ENCODE results near the gene LILRB1. TPM values are rescaled to one million over a fixed set of nuclear protein-coding genes. Genes with fewer than 3 reads are reported as not detected.
"Not testable (repeated sequence)": the region's sequence is repeated elsewhere in the genome, so short reads cannot be mapped to it uniquely, and the experiment has no call there.

LILRB1 gene
- total RNA-seq, 1 experiment from 2014 or later: not detected

DNA sequence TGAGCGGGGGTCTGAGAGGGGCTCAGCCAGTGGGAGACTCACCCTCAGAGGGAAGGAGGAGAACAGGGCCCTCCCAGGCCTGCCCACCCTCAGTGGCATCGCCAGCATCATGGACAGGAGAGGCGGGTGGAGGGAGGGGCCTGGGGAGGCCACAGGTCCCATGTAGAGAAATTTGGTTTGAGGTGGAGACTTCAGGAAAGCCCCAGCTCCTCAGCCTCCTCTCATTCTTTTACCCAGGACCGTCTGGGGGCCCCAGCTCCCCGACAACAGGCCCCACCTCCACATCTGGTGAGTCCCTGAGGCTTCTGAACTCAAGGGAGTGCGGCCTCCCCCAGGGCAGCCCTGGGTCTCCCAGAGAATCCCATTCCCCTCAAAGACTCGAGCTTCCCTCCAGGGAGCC is 3.1 kb downstream of the LILRB1 start:
- BruUV-seq (replicated peaks): no TSS peak
- intact Hi-C loops (cut with micrococcal nuclease; ENCODE audit: unreplicated experiment): no loop called here
- H3K9me3 ChIP-seq (ENCODE audit: insufficient read depth, low read depth): no peaks in the 10 kb centered on the region

DNA sequence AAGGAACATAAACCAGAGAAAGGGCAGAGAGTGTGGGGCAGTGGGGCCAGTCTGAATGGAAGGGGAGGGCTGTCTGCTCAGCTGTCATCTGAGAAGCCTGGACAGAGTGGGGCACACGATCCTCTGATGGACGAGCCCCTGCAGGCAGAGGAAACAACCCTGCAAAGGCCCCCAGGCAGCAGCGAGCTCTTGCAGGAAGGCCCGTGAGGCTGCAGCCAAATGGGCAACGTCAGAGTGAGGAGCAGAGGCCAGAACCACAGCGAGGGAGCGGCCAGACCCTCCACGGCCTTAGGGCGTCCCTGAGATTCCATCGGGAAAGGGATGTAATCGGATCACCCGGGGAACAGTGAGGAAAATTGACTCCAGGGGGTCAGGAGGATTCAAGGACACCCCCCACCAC is 5.8 kb downstream of the LILRB1 start:
- H2AFZ ChIP-seq; H3K9me3 ChIP-seq (ENCODE audit: insufficient read depth, low read depth); H4K20me1 ChIP-seq (ENCODE audit: insufficient read depth); H3K36me3 ChIP-seq (ENCODE audit: low read depth); H3K9me2 ChIP-seq (ENCODE audit: insufficient read depth); H3K27ac ChIP-seq; H3F3A ChIP-seq (ENCODE audit: insufficient read depth, low read depth); H3K79me2 ChIP-seq (ENCODE audit: low read depth); CTCF ChIA-PET; H3K4me2 ChIP-seq; POLR2A ChIA-PET (ENCODE audit: unreplicated experiment); H3K4me1 ChIP-seq (replicated peaks; ENCODE audit: insufficient read depth); DNase-seq; intact Hi-C loops (cut with micrococcal nuclease; ENCODE audit: unreplicated experiment); BruUV-seq (replicated peaks); H3K4me3 ChIP-seq: not testable (repeated sequence)
- peaks cover 98% of the 10 kb centered on the region for H3K27me3 ChIP-seq (ENCODE audit: insufficient read depth, low read depth)

More for the DNA sequence above, 3.1 kb downstream of the LILRB1 start:
- ChIA-PET POLR2A (ENCODE audit: unreplicated experiment) (no interaction called here), CTCF (no interaction called here)
- no peaks in the 10 kb centered on the region for H3K79me2 ChIP-seq (ENCODE audit: low read depth)
- no peak overlapping the region for H3K4me2 ChIP-seq
- H3K36me3 ChIP-seq (ENCODE audit: low read depth): no peaks in the 10 kb centered on the region
- no peak for TF ChIP-seq EZH2 (IDR thresholded peaks at IDR 0.05; ENCODE audit: low read depth)
- TF ChIP-seq, protein P1, sequence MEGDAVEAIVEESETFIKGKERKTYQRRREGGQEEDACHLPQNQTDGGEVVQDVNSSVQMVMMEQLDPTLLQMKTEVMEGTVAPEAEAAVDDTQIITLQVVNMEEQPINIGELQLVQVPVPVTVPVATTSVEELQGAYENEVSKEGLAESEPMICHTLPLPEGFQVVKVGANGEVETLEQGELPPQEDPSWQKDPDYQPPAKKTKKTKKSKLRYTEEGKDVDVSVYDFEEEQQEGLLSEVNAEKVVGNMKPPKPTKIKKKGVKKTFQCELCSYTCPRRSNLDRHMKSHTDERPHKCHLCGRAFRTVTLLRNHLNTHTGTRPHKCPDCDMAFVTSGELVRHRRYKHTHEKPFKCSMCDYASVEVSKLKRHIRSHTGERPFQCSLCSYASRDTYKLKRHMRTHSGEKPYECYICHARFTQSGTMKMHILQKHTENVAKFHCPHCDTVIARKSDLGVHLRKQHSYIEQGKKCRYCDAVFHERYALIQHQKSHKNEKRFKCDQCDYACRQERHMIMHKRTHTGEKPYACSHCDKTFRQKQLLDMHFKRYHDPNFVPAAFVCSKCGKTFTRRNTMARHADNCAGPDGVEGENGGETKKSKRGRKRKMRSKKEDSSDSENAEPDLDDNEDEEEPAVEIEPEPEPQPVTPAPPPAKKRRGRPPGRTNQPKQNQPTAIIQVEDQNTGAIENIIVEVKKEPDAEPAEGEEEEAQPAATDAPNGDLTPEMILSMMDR (conservative IDR thresholded peaks at IDR 0.05): no peak
- H3K27me3 ChIP-seq (ENCODE audit: insufficient read depth, low read depth): peaks cover 98% of the 10 kb centered on the region
- H3K4me3 ChIP-seq: no peak overlapping the region
- H2AFZ ChIP-seq: no peak overlapping the region
- no peaks in the 10 kb centered on the region for H3F3A ChIP-seq (ENCODE audit: insufficient read depth, low read depth)
- DNase-seq: no peak
- H3K4me1 ChIP-seq (replicated peaks; ENCODE audit: insufficient read depth): no peaks in the 10 kb centered on the region
- no peaks in the 10 kb centered on the region for H3K9me2 ChIP-seq (ENCODE audit: insufficient read depth)
- no peak overlapping the region for H3K27ac ChIP-seq
- no peaks in the 10 kb centered on the region for H4K20me1 ChIP-seq (ENCODE audit: insufficient read depth)

GRCh38 chr19:54638683-54639082 is 8.4 kb downstream of the LILRB1 start:
- Histone ChIP-seq H3K4me1 (replicated peaks; ENCODE audit: insufficient read depth) (no peaks in the 10 kb centered on the region), H3K27me3 (ENCODE audit: insufficient read depth, low read depth) (peaks cover 96% of the 10 kb centered on the region), H3K9me3 (ENCODE audit: insufficient read depth, low read depth) (0 out of 2 replicates have a peak, but pooled peaks cover 4% of the 10 kb centered on the region), H4K20me1 (ENCODE audit: insufficient read depth) (no peaks in the 10 kb centered on the region; the same call in 1 of the 2 replicates), H3K36me3 (ENCODE audit: low read depth) (no peaks in the 10 kb centered on the region), H3K4me2 (no peak overlapping the region), H3K27ac (no peak overlapping the region), H3K9me2 (ENCODE audit: insufficient read depth) (no peaks in the 10 kb centered on the region), H3K79me2 (ENCODE audit: low read depth) (no peaks in the 10 kb centered on the region), H3K4me3 (no peak overlapping the region), H2AFZ (no peak overlapping the region), H3F3A (ENCODE audit: insufficient read depth, low read depth) (no peaks in the 10 kb centered on the region)
- TF ChIP-seq, protein P1 (conservative IDR thresholded peaks at IDR 0.05): no peak
- no peak for TF ChIP-seq EZH2 (IDR thresholded peaks at IDR 0.05; ENCODE audit: low read depth)
- no peak for DNase-seq
- ChIA-PET POLR2A (ENCODE audit: unreplicated experiment) (no interaction called here), CTCF (no interaction called here)
- intact Hi-C loops (cut with micrococcal nuclease; ENCODE audit: unreplicated experiment): no loop called here
- no TSS peak for BruUV-seq (replicated peaks)

DNA sequence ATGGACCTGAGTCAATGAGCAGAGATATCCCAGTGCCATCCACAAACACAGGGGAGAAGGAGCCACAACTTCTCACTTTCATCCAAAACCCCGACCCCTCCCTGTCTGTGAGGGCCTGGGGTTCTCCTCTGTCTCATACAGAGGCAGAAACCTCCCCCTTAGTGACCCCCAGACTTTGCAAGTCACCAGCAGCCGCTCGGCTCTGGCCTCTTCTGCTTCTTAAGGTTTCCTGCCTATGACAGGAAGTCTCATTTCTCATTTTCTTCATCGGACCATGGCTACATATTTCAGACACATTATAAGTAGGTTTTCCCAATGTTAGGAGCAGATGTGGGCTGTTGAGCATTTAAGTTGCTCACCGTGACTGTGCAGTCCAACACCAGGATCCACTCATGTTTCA is 12.7 kb downstream of the LILRB1 start:
- H3K27me3 ChIP-seq (ENCODE audit: insufficient read depth, low read depth): peaks cover 90% of the 10 kb centered on the region
- CTCF ChIA-PET; H3F3A ChIP-seq (ENCODE audit: insufficient read depth, low read depth); H3K4me1 ChIP-seq (replicated peaks; ENCODE audit: insufficient read depth); H3K9me3 ChIP-seq (ENCODE audit: insufficient read depth, low read depth); H3K4me3 ChIP-seq; H3K4me2 ChIP-seq; H3K9me2 ChIP-seq (ENCODE audit: insufficient read depth); H3K79me2 ChIP-seq (ENCODE audit: low read depth); intact Hi-C loops (cut with micrococcal nuclease; ENCODE audit: unreplicated experiment); DNase-seq; BruUV-seq (replicated peaks); H4K20me1 ChIP-seq (ENCODE audit: insufficient read depth); H3K27ac ChIP-seq; H2AFZ ChIP-seq; POLR2A ChIA-PET (ENCODE audit: unreplicated experiment); H3K36me3 ChIP-seq (ENCODE audit: low read depth): not testable (repeated sequence)

- H4K20me1 ChIP-seq (ENCODE audit: insufficient read depth); H3K4me1 ChIP-seq (replicated peaks; ENCODE audit: insufficient read depth); H2AFZ ChIP-seq; BruUV-seq (replicated peaks); H3F3A ChIP-seq (ENCODE audit: insufficient read depth, low read depth); H3K79me2 ChIP-seq (ENCODE audit: low read depth); H3K36me3 ChIP-seq (ENCODE audit: low read depth); CTCF ChIA-PET; DNase-seq; H3K9me3 ChIP-seq (ENCODE audit: insufficient read depth, low read depth); H3K4me3 ChIP-seq; H3K9me2 ChIP-seq (ENCODE audit: insufficient read depth); POLR2A ChIA-PET (ENCODE audit: unreplicated experiment); H3K4me2 ChIP-seq; intact Hi-C loops (cut with micrococcal nuclease; ENCODE audit: unreplicated experiment); H3K27ac ChIP-seq: not testable (repeated sequence)
- peaks cover 91% of the 10 kb centered on the region for H3K27me3 ChIP-seq (ENCODE audit: insufficient read depth, low read depth)
Measured at GRCh38 chr19:54643583-54643982, 13.3 kb downstream of the LILRB1 start.

All from PC-9 (cell line).